IMR-90 (cell line): ENCODE results near the gene RASL10A. TPM values are rescaled to one million over a fixed set of nuclear protein-coding genes. Genes with fewer than 3 reads are reported as not detected.

Experiments
- ATAC-seq: fragments of 200-7000 bp; cut with Tn5 transposase; 2 replicates; pipeline ENCODE4 v1.9.1; 2020; ENCODE audit warnings: low read depth, mild to moderate bottlenecking, moderate library complexity
- BruUV-seq: library from RNA; stranded (reverse); fragments of 400-500 nt; replicated peaks from 2 replicates; lab custom pipeline; 2021; lab: Mats Ljungman, UMichigan
- CTCF ChIA-PET: fragments of 300-600 bp; formaldehyde crosslinking; extraction: SDS; loops from one replicate; lab custom pipeline; 2021; ENCODE audit warnings: antibody characterized with exemption; lab: Yijun Ruan, JAX
- POLR2A ChIA-PET: fragments of 300-600 bp; sonication (Branson Sonifier 250); formaldehyde crosslinking; loops from one replicate; lab custom pipeline; 2022; ENCODE audit warnings: antibody characterized with exemption; ENCODE audit not compliant: unreplicated experiment; lab: Charles Lee
- DNase-seq: peaks from one replicate; pipeline ENCODE4 v3.0.0; 2013
- H2AFZ ChIP-seq: replicated peaks from 2 replicates; pipeline ENCODE3; 2013; ENCODE audit warnings: low read length, mild to moderate bottlenecking; ENCODE audit not compliant: poor library complexity
- H2AK5ac ChIP-seq: 2 replicates; pipeline ENCODE4 v1.6.1; 2013; ENCODE audit warnings: low read depth, low read length, inconsistent platforms
- H2AK9ac ChIP-seq: replicated peaks from 2 replicates; pipeline ENCODE3; 2013; ENCODE audit warnings: mild to moderate bottlenecking, low read depth, low read length, moderate library complexity; ENCODE audit not compliant: poor library complexity
- H2BK120ac ChIP-seq: 2 replicates; pipeline ENCODE4 v1.6.1; 2013; ENCODE audit warnings: low read depth, low read length, inconsistent platforms
- H2BK15ac ChIP-seq: 3 replicates; pipeline ENCODE4 v1.6.1; 2013; ENCODE audit warnings: low read depth, low read length, inconsistent platforms
- H2BK20ac ChIP-seq: 2 replicates; pipeline ENCODE4 v1.6.1; 2013; ENCODE audit warnings: low read depth, mild to moderate bottlenecking, inconsistent platforms, low read length, moderate library complexity
- H2BK5ac ChIP-seq: 2 replicates; pipeline ENCODE4 v1.6.1; 2013; ENCODE audit warnings: mild to moderate bottlenecking, low read depth, low read length, inconsistent platforms; ENCODE audit not compliant: poor library complexity, severe bottlenecking
- H3K14ac ChIP-seq: replicated peaks from 2 replicates; pipeline ENCODE4 v1.6.1; 2013; ENCODE audit warnings: low read depth, low read length, inconsistent platforms
- H3K18ac ChIP-seq: 2 replicates; pipeline ENCODE4 v1.6.1; 2013; ENCODE audit warnings: low read depth, low read length, control low read depth
- H3K23ac ChIP-seq: 2 replicates; pipeline ENCODE4 v1.6.1; 2013; ENCODE audit warnings: low read depth, low read length, inconsistent platforms
- H3K27ac ChIP-seq: 2 replicates; pipeline ENCODE4 v1.5.1; 2013; ENCODE audit warnings: mild to moderate bottlenecking, control low read depth, low read length; ENCODE audit not compliant: insufficient read depth
- H3K27me3 ChIP-seq: 2 replicates; pipeline ENCODE4 v1.6.1; 2013; ENCODE audit warnings: low read length; ENCODE audit not compliant: control insufficient read depth, insufficient read depth
- H3K36me3 ChIP-seq: 2 replicates; pipeline ENCODE4 v1.6.1; 2013; ENCODE audit warnings: low read length, mixed read lengths; ENCODE audit not compliant: control insufficient read depth, insufficient read depth
- H3K4ac ChIP-seq: 2 replicates; pipeline ENCODE4 v1.6.1; 2013; ENCODE audit warnings: low read depth, low read length, inconsistent platforms
- H3K4me1 ChIP-seq: 2 replicates; pipeline ENCODE4 v1.6.1; 2013; ENCODE audit warnings: low read length, mixed read lengths; ENCODE audit not compliant: control insufficient read depth, insufficient read depth
- H3K4me2 ChIP-seq: 2 replicates; pipeline ENCODE4 v1.6.1; 2013; ENCODE audit warnings: low read depth, mild to moderate bottlenecking, control low read depth, low read length, moderate library complexity
- H3K4me3 ChIP-seq: 2 replicates; pipeline ENCODE4 v1.5.1; 2013; ENCODE audit warnings: low read depth, mild to moderate bottlenecking, control low read depth, low read length, moderate library complexity; ENCODE audit not compliant: insufficient read depth
- H3K56ac ChIP-seq: 2 replicates; pipeline ENCODE4 v1.6.1; 2013; ENCODE audit warnings: low read length, inconsistent platforms; ENCODE audit not compliant: insufficient read depth; ENCODE audit errors: extremely low read depth
- H3K79me1 ChIP-seq, 2 experiments: 2 replicates each; pipeline ENCODE4 v1.6.1; 2013; ENCODE audit warnings: low read length in 2 of 2, inconsistent platforms in 1 of 2, low read depth in 1 of 2
- H3K9ac ChIP-seq: 2 replicates; pipeline ENCODE4 v1.6.1; 2013; ENCODE audit warnings: low read depth, low read length, control low read depth
- H3K9me1 ChIP-seq: 2 replicates; pipeline ENCODE4 v1.6.1; 2013; ENCODE audit warnings: low read length, inconsistent platforms; ENCODE audit not compliant: insufficient read depth
- H3K9me3 ChIP-seq: 2 replicates; pipeline ENCODE4 v1.6.1; 2013; ENCODE audit warnings: low read length; ENCODE audit not compliant: control insufficient read depth, insufficient read depth
- H4K20me1 ChIP-seq: 2 replicates; pipeline ENCODE4 v1.6.1; 2013; ENCODE audit warnings: low read length, inconsistent platforms; ENCODE audit not compliant: insufficient read depth
- H4K5ac ChIP-seq: 2 replicates; pipeline ENCODE4 v1.6.1; 2013; ENCODE audit warnings: mild to moderate bottlenecking, low read depth, low read length, control low read depth
- H4K8ac ChIP-seq, 2 experiments: 2 replicates each; pipeline ENCODE4 v1.6.1; 2013; ENCODE audit warnings: low read depth in 2 of 2, low read length in 2 of 2, control low read depth in 1 of 2, inconsistent platforms in 1 of 2
- H4K91ac ChIP-seq: 2 replicates; pipeline ENCODE4 v1.6.1; 2013; ENCODE audit warnings: low read depth, low read length, inconsistent platforms; ENCODE audit not compliant: insufficient read depth
- BHLHE40 ChIP-seq: fragments of 150-350 bp; IDR thresholded peaks from 2 replicates; pipeline ENCODE4 v1.6.1; 2016; ENCODE audit warnings: mild to moderate bottlenecking, low read depth, low read length
- CEBPB ChIP-seq: IDR thresholded peaks from 2 replicates; pipeline ENCODE4 v1.6.1; 2012; ENCODE audit warnings: low read depth, low read length, improper control_type of control experiment
- CHD1 ChIP-seq: IDR thresholded peaks from 2 replicates; pipeline ENCODE4 v1.6.1; 2012; ENCODE audit warnings: low read depth, low read length, improper control_type of control experiment
- ELK1 ChIP-seq: fragments of 150-350 bp; IDR thresholded peaks from 2 replicates; pipeline ENCODE4 v1.6.1; 2016; ENCODE audit warnings: low read depth, mild to moderate bottlenecking, low read length, moderate library complexity, borderline replicate concordance
- FOS ChIP-seq: fragments of 150-350 bp; IDR thresholded peaks from 2 replicates; pipeline ENCODE4 v1.6.1; 2016; ENCODE audit warnings: low read depth, low read length
- MAFK ChIP-seq: IDR thresholded peaks from 2 replicates; pipeline ENCODE4 v1.6.1; 2012; ENCODE audit warnings: low read depth, low read length, improper control_type of control experiment
- MAZ ChIP-seq: IDR thresholded peaks from 2 replicates; pipeline ENCODE4 v1.6.1; 2012; ENCODE audit warnings: low read depth, mild to moderate bottlenecking, low read length, improper control_type of control experiment, moderate library complexity, borderline replicate concordance
- MXI1 ChIP-seq: IDR thresholded peaks from 2 replicates; pipeline ENCODE4 v1.6.1; 2012; ENCODE audit warnings: low read depth, mild to moderate bottlenecking, low read length, moderate library complexity, borderline replicate concordance
- NFE2L2 ChIP-seq: fragments of 150-350 bp; IDR thresholded peaks from 2 replicates; pipeline ENCODE4 v1.6.1; 2016; ENCODE audit warnings: low read depth, mild to moderate bottlenecking, low read length
- POLR2A ChIP-seq: IDR thresholded peaks from 2 replicates; pipeline ENCODE4 v1.6.1; 2012; ENCODE audit warnings: mild to moderate bottlenecking, low read depth, low read length
- RAD21 ChIP-seq: IDR thresholded peaks from 2 replicates; pipeline ENCODE4 v1.6.1; 2012; ENCODE audit warnings: low read length, improper control_type of control experiment
- RCOR1 ChIP-seq: IDR thresholded peaks from 2 replicates; pipeline ENCODE4 v1.6.1; 2012; ENCODE audit warnings: mild to moderate bottlenecking, low read length, improper control_type of control experiment; ENCODE audit not compliant: insufficient replicate concordance
- RFX5 ChIP-seq: IDR thresholded peaks from 2 replicates; pipeline ENCODE4 v1.8.0; 2012; ENCODE audit warnings: low read depth, mild to moderate bottlenecking, low read length, moderate library complexity
- SMC3 ChIP-seq: fragments of 150-350 bp; IDR thresholded peaks from 2 replicates; pipeline ENCODE4 v1.6.1; 2016; ENCODE audit warnings: low read depth, mild to moderate bottlenecking, antibody characterized with exemption, low read length, moderate library complexity
- USF2 ChIP-seq: fragments of 150-350 bp; IDR thresholded peaks from 2 replicates; pipeline ENCODE4 v1.6.1; 2017; ENCODE audit warnings: mild to moderate bottlenecking, antibody characterized with exemption, low read length, low read depth
- WGBS, 2 experiments: methylation state at CpG; one replicate each; pipeline versions ENCODE4 v1.1.5 to v1.1.7; 2013; ENCODE audit warnings: missing lambda C conversion rate in 2 of 2; ENCODE audit not compliant: insufficient read length in 1 of 2; ENCODE audit errors: extremely low coverage in 2 of 2; 5-methylcytosine and 5-hydroxymethylcytosine counted together
- dilution Hi-C: fragments of 300-500 bp; cut with HindIII; formaldehyde crosslinking; loops from one replicate; pipeline ENCODE4 v1.14.3; 2018; ENCODE audit warnings: low sequenced_read_pairs; ENCODE audit not compliant: unreplicated experiment
- in situ Hi-C: fragments of 300-500 bp; cut with MboI; formaldehyde crosslinking; loops from 3 replicates; pipeline ENCODE4 v1.14.3; 2019; ENCODE audit warnings: low sequenced_read_pairs, inconsistent platforms, mixed read lengths
- intact Hi-C: fragments of 100-400 bp; cut with micrococcal nuclease; formaldehyde crosslinking; loops from 2 replicates; pipeline ENCODE4 v1.10.0; 2022
- polyA plus RNA-seq, 3 experiments: library from polyadenylated mRNA; depleted of rRNA; stranded (reverse); fragments of >200 nt; gene quantifications; 2 replicates each; pipeline ENCODE4 v1.2.3, GENCODE V29; 2012; ENCODE audit warnings: low replicate concordance in 1 of 3
- total RNA-seq: library from RNA; depleted of rRNA; stranded (reverse); fragments of >200 nt; gene quantifications from 2 replicates; pipeline ENCODE4 v1.2.3, GENCODE V29; 2012

The RASL10A gene
- total and polyA plus RNA-seq, 2 of the 4 experiments (the other 2 are of a cell fraction), result 0.26 TPM; not detected in 1

GRCh38 chr22:29302681-29303465 lies 12.6 kb downstream of the RASL10A start (continued):
- no peak for TF ChIP-seq NFE2L2

- no TSS peak for BruUV-seq
- DNase-seq (no peak), ATAC-seq (no peak)
- no peak overlapping the region for H3K56ac ChIP-seq
- H2BK15ac ChIP-seq, result no peak overlapping the region
- H4K91ac ChIP-seq, result no peak overlapping the region
- H3K36me3 ChIP-seq, result peaks cover 37% of the 10 kb centered on the region
- in situ Hi-C loops, result no loop called here
- dilution Hi-C loops, result no loop called here
- H3K14ac ChIP-seq, result no peak overlapping the region
- H4K5ac ChIP-seq, result no peak overlapping the region
- no peak overlapping the region for H3K4me3 ChIP-seq
- H2BK5ac ChIP-seq, result no peak overlapping the region
- H3K27me3 ChIP-seq, result no peaks in the 10 kb centered on the region
- H3K4me1 ChIP-seq, result peaks cover 2% of the 10 kb centered on the region
- no peak overlapping the region for H3K27ac ChIP-seq
- H3K79me1 ChIP-seq, result peaks cover 6 to 19% of the 10 kb centered on the region in 2 experiments
- intact Hi-C loops, result no loop called here
- H3K9me1 ChIP-seq, result peaks cover 10% of the 10 kb centered on the region
- 80% methylated on average over 1 of the region's 2 CpGs; no CpG with 5 or more reads in 1 of the 2 experiments for WGBS, 2 experiments
- no peak overlapping the region for H3K4me2 ChIP-seq
- H4K8ac ChIP-seq, result no peak overlapping the region
- H3K9me3 ChIP-seq, result no peaks in the 10 kb centered on the region
- H3K18ac ChIP-seq, result no peak overlapping the region
- POLR2A ChIA-PET, result no interaction called here
- H2AK5ac ChIP-seq, result no peak overlapping the region
- H3K4ac ChIP-seq, result no peak overlapping the region
- H3K23ac ChIP-seq, result no peak overlapping the region
- no peak overlapping the region for H2BK20ac ChIP-seq
- no peak overlapping the region for H3K9ac ChIP-seq
- no peak overlapping the region for H2BK120ac ChIP-seq
- CTCF ChIA-PET, result no interaction called here
- H2AFZ ChIP-seq, result no peak overlapping the region
- peaks cover 33% of the 10 kb centered on the region for H4K20me1 ChIP-seq
- no peak overlapping the region for H2AK9ac ChIP-seq
- TF ChIP-seq BHLHE40 (no peak), NFE2L2 (no peak), RCOR1 (no peak), RAD21 (no peak), CEBPB (no peak), CHD1 (no peak), FOS (no peak), SMC3 (no peak), POLR2A (no peak), USF2 (no peak), RFX5 (no peak), MAFK (no peak), ELK1 (no peak), MAZ (no peak), MXI1 (no peak)
Observed at GRCh38 chr22:29302402-29302680, 13.2 kb downstream of the RASL10A start.
